ENCODE data around the gene SGPP2.
"Not testable (repeated sequence)": the region's sequence is repeated elsewhere in the genome, so short reads cannot be mapped to it uniquely, and the experiment has no call there.

SGPP2 gene, protein sequence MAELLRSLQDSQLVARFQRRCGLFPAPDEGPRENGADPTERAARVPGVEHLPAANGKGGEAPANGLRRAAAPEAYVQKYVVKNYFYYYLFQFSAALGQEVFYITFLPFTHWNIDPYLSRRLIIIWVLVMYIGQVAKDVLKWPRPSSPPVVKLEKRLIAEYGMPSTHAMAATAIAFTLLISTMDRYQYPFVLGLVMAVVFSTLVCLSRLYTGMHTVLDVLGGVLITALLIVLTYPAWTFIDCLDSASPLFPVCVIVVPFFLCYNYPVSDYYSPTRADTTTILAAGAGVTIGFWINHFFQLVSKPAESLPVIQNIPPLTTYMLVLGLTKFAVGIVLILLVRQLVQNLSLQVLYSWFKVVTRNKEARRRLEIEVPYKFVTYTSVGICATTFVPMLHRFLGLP

DNA sequence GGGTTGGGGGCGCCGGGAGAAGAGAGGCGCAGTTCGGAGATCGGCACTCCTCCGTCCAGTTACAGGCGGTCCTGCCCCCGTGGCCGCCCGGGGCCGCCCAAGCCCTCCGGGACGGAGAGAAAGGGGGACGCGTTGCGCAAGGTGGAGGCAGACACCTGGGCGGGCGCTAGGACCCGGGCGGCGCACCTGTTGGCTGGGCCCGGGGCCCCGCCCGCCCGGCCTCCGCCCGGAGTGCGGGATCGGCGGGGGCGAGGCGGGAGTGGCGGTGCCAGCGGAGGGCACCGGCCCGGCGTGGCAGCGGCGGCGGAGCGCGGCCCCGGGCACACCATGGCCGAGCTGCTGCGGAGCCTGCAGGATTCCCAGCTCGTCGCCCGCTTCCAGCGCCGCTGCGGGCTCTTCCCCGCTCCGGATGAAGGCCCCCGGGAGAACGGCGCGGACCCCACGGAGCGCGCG lies at the start of gene SGPP2:
SGPP2 (plus strand) TSS at position 268 of the 453 bp plus-strand sequence; CDS start at position 328, 60 bp downstream.
- DNase-seq (ENCODE audit: low spot score): no peak

DNA sequence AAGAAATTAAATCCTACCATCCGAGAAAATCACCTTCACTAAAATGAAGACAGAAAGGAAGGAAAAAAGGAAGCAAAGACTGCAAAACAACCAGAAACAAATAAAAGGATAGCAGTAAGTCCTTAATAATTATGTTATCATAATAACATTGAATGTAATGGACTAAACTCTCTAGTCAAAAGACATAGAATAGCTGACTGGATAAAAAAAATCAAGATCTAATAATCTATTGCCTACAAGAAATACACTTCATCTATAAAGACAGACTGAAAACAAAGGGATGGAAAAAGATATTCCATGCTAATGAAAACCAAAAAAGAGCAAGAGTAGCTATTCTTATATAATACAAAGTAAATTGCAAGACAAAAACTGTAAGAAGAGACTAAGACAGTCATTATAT lies 48.5 kb upstream of the SGPP2 start:
- DNase-seq (ENCODE audit: low spot score): no peak

DNA sequence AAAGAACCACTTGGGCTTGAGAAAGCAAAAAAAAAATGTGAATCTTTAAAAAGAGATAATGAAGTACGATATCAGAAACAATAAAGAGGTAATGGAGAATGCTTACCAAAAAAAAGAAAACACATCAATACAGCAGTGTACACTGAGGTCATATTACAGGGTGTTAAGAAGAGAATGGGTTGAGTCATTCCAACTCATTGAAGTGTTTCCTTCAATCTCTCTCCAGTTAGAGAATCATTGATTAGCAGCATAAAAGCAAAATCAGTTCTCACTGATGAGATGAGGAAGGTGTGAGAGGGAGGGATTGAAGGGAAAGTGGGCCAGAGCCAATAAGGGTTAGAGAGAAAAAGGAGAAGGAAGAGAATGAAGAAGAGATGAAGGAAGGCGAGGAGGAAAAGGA lies 43.9 kb upstream of the SGPP2 start:
- DNase-seq (ENCODE audit: low spot score): no peak

DNA sequence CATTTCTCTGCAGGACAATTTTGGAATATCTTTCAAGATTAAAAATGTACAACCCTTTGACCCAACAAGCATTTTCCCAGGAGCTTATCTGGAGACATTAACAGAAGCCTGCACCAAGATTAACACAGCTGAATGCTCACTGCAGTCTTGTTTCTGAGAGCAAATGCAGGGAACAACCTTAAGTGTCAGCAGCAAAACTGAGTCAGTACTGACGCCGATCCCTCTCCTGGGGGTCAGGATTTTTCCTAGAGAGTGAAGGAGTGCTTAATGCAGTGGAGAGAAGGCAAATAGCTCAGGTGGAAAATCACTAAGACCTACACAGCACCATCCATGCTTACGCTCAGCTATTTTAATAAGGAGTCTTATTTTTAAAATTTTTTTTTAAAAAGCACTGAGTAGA lies 42.8 kb upstream of the SGPP2 start:
- no peak for DNase-seq (ENCODE audit: low spot score)

DNA sequence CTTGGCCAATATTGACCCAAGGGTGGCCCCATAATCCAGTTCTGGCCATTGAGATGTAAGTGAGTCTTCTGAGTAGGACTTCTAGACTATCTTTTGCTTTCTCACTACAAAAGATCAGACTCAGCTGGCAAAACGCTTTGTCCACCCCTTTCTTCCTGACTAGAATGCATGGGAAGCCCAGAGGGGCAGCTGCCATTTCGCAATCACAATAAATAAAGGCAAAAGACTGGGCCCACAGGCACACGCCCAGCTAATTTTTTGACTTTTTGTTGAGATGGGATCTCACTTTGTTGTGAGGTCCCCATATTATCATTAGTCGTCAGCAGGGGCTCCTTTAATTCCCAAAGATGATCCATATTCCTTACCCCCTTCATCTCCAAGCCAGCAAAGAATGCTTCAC lies 41.1 kb upstream of the SGPP2 start:
- no peak for DNase-seq (ENCODE audit: low spot score)

DNA sequence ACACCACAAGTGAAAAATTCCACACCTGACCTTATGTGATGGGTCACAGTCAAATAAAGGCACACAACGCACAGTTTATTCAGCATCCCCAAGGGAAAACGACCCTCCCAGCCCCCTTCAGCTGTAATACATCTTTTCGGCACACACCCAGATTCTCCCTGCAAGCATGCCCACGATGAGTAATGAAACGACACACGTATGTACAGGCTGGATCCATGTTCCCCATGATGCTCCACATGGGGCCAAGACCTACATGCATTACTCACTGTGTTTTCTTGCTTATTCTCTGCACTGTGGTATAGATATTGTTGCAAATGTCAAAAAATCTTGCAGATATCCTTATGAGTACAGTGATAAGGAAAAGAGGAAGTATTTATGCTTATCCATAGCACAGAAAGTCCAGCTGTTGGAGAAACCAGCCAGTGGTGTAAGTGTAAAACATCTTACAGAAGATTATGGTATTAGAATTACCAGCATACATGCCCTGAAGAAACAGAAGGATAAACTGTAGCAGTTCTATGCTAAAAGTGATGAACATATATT lies 32.5 kb upstream of the SGPP2 start:
- DNase-seq (ENCODE audit: low spot score): no peak

DNA sequence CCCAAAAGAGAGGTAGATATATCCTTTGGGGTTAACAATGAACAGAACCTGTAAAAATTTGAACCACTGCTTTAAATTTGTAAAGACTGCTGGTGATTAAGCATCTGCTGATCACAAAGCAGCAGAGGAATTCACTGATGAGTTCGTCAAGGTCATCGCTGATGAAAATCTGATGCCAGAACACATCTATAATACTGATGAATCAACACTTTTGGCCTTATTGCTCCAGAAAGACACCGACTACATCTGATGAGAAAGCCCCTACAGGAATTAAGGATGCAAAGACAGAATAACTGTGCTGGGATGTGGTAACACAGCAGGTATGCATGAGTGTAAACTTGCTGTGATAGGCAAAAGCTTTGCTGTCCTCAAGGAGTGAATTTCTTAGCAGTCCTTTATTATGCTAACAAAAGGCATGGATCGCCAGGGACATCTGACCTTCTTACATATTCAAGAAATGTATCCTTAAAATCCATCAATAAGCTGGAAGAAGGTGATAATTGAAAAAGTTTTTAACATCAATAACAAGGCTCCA lies 30.5 kb upstream of the SGPP2 start:
- DNase-seq (ENCODE audit: low spot score): no peak

DNA sequence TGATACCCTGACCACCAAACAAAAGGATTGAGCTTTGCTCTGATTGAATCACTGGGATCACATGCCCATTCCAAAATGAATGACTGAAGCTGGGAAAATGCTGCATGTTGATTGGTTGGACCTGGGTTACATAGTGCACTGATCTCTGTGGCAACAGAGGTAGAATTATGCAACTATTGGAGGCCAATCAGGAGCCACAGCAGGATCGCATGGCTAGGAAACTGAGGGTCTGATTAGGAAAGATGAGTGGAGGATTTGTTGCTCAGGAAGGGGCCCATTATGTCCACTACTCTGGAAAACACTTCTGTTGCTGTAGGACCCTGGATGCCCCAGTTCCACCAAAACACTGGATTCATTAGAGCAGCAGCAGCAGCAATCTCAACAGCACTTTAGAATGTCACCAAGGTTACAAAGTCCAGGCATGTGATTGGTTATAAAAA lies 25.9 kb upstream of the SGPP2 start:
- no peak for DNase-seq (ENCODE audit: low spot score)

DNA sequence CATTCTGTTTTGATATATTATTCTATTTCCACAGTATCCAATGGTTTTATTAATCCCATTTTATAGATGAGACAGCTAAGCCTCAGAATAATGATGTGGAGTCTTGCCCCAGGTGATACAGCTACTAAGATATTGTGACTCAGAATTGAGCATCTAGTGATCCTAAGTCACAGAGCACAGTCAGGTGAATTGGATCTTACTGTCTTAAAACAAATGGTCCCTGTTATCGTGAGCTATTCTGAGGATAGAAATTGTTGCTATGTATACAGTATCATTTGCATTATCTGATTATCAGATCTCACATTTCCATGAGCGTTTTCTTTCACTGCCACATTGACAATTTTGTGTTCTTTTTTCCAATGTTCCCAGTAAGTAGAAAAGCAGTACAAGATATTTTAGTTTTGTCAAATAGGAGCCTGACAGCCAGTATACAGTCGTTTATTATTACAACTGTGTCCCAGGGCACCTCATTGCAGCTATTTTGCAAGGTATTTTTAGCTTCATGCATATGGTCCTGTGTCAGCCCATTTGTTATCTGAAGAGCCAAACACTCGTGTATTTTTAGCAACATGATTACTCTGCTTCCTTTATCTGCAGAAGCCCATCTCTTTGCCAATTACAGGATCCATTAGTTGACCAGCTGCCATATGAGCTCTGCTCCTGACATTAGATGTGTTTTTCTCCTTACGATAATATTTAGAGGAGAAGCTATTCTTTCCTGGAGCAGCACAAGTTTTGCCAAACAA lies 25.1 kb upstream of the SGPP2 start:
- no peak for DNase-seq (ENCODE audit: low spot score)

DNA sequence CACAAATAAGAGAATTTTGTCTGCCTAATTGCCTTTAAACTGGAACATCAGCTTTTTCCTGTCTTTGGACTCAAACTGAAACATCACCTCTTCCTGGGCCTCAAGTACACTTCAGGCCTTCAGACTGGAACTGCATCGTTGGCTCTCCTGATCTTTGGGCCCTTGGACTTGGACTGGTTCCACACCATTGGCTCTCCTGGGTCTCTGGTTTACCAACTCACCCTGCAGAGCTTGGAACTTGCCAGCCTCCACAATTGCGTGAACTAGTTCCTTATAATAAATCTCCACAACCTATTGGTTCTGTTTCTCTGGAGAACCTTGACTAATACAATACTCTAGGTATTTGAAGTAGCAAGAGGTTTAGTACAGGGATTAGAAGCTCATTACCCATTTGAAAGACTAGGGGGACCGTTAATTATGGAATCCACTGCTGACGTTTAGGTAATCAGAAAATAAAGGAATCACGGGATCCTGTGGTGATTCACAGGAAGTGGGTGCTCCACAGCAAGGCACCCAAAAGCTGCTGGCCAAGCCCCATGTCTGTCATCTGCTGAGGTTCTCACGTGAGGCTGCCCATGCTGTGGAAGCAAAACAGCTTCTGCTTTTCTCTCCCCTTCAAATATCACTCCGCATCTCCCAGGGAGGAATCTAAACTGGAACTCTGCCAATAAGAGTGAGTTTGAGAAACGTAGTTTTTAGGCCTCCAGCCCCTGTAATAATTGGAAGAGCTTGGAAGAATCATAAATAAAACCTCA lies 20.0 kb upstream of the SGPP2 start:
- DNase-seq (ENCODE audit: low spot score): no peak

DNA sequence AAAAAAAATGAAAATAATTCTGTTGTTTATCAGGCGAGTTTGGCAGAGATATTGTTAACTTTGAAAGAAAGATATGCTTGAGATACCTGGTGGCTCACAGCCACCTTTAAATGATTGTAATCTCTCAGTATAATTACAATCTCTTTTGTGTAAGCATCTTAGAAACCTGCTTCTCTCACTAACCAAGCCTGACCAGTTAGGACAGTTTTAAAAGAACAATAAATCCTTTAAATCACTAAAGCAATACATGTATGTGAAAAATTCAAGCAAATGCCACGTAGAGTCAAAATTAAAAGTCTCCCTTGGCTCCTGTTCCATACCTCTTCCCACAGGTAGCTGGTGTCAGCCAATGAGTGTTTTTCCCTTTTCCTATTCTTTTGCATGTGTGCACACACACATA lies 15.7 kb upstream of the SGPP2 start:
- DNase-seq (ENCODE audit: low spot score): no peak

DNA sequence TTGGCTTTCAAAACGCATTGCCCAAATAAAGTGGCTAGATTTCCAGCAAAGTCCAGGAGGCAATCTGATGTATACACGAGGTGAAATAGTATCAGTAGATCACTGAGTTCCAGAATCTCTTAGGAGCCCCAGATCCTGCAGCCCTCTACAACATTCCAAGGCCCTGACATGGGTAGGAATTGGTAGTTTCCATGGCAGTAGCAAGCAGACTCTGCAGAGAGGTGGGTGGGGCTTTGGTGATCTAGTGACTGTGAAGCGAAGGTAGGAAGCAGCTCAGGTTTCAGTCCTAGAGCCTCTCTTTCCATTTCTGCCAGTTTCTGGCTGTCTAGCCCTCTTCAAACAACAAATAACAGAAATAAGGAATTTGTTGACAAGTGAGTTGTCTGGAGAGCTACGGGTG lies 13.8 kb upstream of the SGPP2 start:
- DNase-seq (ENCODE audit: low spot score): no peak

DNA sequence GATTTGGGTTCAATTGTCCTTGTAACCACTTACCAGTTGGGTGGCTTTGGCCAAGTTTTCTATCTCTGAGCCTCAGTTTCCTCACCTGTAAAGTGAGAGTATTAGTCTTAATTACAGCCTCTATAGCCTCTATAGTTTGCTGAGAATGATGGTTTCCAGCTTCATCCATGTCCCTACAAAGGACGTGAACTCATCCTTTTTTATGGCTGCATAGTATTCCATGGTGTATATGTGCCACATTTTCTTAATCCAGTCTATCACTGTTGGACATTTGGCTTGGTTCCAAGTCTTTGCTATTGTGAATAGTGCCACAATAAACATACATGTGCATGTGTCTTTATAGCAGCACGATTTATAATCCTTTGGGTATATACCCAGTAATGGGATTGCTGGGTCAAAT lies 12.0 kb upstream of the SGPP2 start:
- DNase-seq (ENCODE audit: low spot score): not testable (repeated sequence)

DNA sequence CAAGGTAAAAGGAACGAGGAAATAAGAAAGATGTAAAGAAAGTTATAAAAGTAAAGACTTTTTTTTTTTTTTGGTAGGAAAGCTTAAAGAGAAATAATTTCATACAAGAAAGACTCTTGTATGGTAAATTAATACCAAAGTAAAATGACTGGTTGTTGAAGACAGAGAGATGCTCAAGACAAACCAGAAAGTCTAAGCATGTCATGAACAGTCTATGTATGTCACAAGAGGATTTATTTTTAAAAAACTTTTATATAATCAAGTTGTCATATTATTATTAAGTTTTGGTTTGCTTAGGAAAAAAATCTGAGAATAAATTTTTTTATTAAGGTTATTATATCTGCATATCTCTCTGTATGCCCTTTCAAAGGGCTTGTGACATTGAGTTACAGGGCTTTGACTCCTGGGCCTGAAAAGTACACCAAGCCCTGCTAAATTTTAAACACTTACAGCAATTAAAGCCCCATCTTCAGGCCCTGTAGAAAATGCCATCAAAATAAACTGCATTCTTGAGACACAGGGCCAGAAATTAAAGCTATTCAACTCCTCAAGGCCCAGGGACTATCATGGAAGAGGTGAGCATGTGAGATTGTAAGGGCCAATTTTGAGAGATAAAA lies 10.9 kb upstream of the SGPP2 start:
- DNase-seq (ENCODE audit: low spot score): no peak

DNA sequence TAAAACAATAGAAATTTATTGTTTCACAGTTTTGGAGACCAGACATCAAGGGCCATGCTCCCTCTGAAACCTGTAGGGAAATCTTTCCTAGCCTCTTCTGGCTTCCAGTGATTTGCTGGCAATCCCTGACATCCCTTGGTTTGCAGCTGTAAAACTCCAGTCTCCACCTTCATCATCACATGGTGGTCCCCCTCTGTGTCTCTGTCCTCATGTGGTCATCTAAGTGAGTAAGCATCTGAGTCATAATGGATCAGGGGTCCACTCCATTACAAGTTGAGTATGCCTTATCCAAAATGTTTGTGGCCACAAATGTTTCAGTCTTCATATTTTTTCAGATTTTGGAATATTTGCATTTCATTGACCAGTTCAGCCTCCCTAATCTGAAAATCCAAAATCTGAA lies 5.6 kb upstream of the SGPP2 start:
- DNase-seq (ENCODE audit: low spot score): no peak

DNA sequence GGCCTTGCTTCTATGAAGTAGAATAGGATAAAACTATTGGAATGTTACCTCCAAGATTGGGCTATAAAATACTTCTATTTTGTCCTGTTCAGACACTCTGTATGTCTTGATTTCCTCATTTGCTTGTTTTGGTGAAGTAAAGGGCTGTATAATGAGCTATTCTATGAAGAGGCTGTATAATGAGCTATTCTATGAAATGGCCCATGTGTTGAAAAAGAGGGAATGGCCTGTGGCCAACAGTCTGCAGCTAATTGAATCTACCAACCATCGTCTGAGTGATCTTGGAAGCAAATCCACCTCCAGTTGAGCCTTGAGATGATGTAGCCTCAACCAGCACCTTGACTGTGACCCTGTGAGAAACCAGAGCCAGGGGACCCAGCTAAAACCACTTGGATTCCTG lies 3.8 kb upstream of the SGPP2 start:
- DNase-seq (ENCODE audit: low spot score): no peak

DNA sequence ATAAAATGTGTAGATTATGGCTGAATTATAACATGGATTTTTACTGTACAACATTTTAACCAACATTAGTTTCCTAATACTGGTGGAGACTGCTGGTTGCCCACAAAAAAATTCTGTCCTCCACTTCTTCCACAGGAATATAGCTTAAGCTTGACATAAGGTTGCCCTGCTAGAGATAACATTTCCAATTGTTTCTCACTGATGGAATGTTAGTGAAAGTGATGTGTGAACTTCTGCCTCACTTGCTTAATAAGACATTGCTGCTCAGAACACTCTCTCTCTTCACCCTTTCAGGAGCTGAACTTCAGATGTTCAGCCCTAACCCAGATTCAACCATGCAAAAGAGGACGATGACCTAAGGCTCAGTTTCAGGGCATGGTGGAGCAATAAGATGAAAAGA lies 2.7 kb upstream of the SGPP2 start:
- DNase-seq (ENCODE audit: low spot score): no peak

DNA sequence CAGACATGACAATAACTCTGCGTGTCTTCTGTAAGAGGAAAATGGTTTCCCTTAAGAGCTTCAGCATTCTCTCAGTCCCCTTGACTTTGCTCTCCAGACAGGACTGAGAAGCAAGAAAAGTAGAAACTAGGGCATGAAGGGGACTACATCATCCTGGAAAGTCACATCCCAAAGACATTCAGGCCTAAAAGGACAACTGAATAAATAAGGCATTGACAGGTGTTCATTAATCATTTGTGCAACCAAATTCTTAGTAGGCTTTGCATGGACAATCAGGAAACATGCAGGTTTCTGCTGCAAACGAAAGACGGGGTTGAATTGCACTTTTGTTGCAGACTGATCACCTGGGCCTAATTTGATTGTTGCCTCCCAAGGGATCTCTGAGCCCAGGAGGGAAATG lies 1.2 kb upstream of the SGPP2 start:
- DNase-seq (ENCODE audit: low spot score): no peak

DNA sequence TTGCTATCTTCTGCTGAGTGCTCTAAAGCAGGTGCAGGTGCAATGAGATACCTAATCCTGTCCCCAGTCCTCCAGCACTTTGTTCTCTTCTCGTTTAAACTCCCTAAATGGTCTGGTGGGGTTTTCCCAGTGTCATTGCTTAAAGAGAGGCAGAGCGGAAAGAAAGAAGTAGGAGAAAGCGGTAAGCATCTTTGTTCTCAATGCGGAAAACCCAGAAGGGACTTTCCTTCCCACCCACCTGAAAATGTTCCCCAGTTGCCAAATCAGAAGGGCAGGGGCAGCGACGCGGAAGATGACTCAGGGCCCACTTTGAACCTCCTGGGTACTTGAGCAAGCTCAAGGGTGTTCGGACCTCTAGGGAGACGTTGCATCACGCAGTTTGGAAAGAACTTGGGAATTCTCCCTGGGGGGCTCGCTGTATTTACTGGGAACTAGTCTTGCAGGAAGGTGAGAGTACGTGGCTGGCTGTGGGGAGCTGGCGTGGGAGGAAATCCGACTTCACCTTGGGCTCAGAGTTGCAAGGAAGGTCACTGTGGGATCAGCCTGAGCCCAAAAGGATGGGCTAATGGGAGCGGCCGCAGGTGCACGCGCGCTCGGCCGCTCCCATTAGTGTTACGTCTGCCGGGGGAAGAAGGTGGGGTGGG lies 589 bp upstream of the SGPP2 start:
- no peak for DNase-seq (ENCODE audit: low spot score)

DNA sequence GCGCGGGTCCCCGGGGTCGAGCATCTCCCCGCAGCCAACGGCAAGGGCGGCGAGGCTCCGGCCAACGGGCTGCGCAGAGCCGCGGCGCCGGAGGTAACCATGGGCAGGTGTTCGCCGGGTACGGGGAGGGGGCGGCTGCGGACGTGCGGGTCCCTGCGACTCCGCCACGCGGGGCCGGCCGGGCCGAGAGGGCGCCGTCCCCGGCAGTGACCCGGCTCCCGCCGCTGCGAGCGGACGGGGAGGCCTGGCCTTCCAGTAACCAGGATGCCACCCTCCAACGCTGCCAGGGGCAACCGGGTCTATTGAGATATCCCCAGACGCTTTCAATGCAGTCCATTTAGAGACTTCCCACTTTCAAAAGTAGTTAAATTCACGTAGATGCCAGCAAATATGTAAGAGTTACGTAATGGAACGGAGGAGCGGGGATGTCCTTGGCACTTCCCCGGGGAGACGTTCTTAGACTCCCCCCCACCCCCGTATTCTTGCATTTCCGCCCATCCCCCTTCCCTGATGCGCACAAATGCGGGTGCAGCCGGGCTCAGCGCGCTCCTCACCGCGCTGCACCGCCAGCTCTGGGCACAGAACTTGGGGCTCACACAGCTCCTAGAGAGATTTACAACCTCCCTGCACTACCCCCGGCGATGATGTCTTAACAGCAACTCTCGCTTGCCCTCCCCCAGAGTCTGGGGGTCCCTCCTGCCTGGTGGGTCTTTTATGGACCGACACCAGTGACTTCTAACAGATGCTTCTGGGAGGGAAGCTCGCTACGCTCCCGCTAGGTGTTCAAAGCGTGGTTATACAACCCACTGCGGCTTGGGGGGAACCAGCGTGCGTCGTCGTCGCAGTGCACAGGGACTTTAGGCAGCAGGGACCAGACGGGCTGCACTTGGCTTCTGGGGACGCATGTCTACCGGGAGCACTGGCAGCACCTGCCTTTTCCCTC lies 657 bp downstream of the SGPP2 start:
- no peak for DNase-seq (ENCODE audit: low spot score)
